Activated naive CD8-positive, alpha-beta T cell treated with anti-CD3 and anti-CD28 coated beads, Interleukin-2, amount 50 U/mL, for 24 hours (primary cell): ENCODE results near the gene ERBB4.

Experiments used
- ATAC-seq: fragments of 150-1000 bp; cut with Tn5 transposase; one replicate; pipeline ENCODE4 v1.10.0; 2021
- DNase-seq: peaks from one replicate; pipeline ENCODE4 v3.0.0; 2021
- H3K27ac Mint-ChIP-seq: one replicate; pipeline ENCODE4 v1.8.0; 2021; ENCODE audit warnings: mild to moderate bottlenecking, mixed read lengths
- H3K27me3 Mint-ChIP-seq: one replicate; pipeline ENCODE4 v1.8.0; 2021; ENCODE audit warnings: mixed read lengths
- H3K36me3 Mint-ChIP-seq: one replicate; pipeline ENCODE4 v1.8.0; 2021; ENCODE audit warnings: low read depth, mixed read lengths
- H3K4me1 Mint-ChIP-seq: one replicate; pipeline ENCODE4 v1.8.0; 2021; ENCODE audit warnings: mixed read lengths
- H3K4me3 Mint-ChIP-seq: one replicate; pipeline ENCODE4 v1.8.0; 2021; ENCODE audit warnings: mild to moderate bottlenecking, moderate library complexity, mixed read lengths
- H3K9me3 Mint-ChIP-seq: one replicate; pipeline ENCODE4 v1.8.0; 2021; ENCODE audit warnings: mixed read lengths

ERBB4 gene

GRCh38 chr2:212535996-212536816 lies 2.4 kb downstream of the ERBB4 start:
- peaks cover 4% of the 10 kb centered on the region for H3K4me1 Mint-ChIP-seq
- DNase-seq (no peak), ATAC-seq (no peak)
- no peaks in the 10 kb centered on the region for H3K9me3 Mint-ChIP-seq
- no peak overlapping the region for H3K27ac Mint-ChIP-seq
- H3K4me3 Mint-ChIP-seq, result no peak overlapping the region
- H3K36me3 Mint-ChIP-seq, result no peaks in the 10 kb centered on the region
- H3K27me3 Mint-ChIP-seq, result peaks cover 51% of the 10 kb centered on the region

GRCh38 chr2:212534336-212534735 lies 4.3 kb downstream of the ERBB4 start:
- DNase-seq, result no peak
- H3K27me3 Mint-ChIP-seq, result peaks cover 38% of the 10 kb centered on the region
- no peak for ATAC-seq
- no peak overlapping the region for H3K27ac Mint-ChIP-seq
- no peak overlapping the region for H3K4me3 Mint-ChIP-seq
- H3K36me3 Mint-ChIP-seq, result no peaks in the 10 kb centered on the region
- H3K9me3 Mint-ChIP-seq, result no peaks in the 10 kb centered on the region
- H3K4me1 Mint-ChIP-seq, result peaks cover 4% of the 10 kb centered on the region

- DNase-seq, result no peak
- Mint-ChIP-seq H3K27me3 (peaks cover 25% of the 10 kb centered on the region), H3K4me1 (no peaks in the 10 kb centered on the region), H3K27ac (no peak overlapping the region), H3K36me3 (no peaks in the 10 kb centered on the region), H3K4me3 (no peak overlapping the region), H3K9me3 (no peaks in the 10 kb centered on the region)
- no peak for ATAC-seq
These were observed 6.0 kb downstream of the ERBB4 start for GRCh38 chr2:212532585-212532984.

GRCh38 chr2:212532087-212532486 lies 6.5 kb downstream of the ERBB4 start:
- ATAC-seq (no peak), DNase-seq (no peak)
- no peaks in the 10 kb centered on the region for H3K36me3 Mint-ChIP-seq
- no peaks in the 10 kb centered on the region for H3K4me1 Mint-ChIP-seq
- no peaks in the 10 kb centered on the region for H3K9me3 Mint-ChIP-seq
- peaks cover 20% of the 10 kb centered on the region for H3K27me3 Mint-ChIP-seq
- no peak overlapping the region for H3K27ac Mint-ChIP-seq
- no peak overlapping the region for H3K4me3 Mint-ChIP-seq

GRCh38 chr2:212531499-212531898 lies 7.1 kb downstream of the ERBB4 start:
- H3K27me3 Mint-ChIP-seq, result peaks cover 15% of the 10 kb centered on the region
- no peak overlapping the region for H3K27ac Mint-ChIP-seq
- no peaks in the 10 kb centered on the region for H3K4me1 Mint-ChIP-seq
- ATAC-seq (no peak), DNase-seq (no peak)
- no peaks in the 10 kb centered on the region for H3K9me3 Mint-ChIP-seq
- no peaks in the 10 kb centered on the region for H3K36me3 Mint-ChIP-seq
- no peak overlapping the region for H3K4me3 Mint-ChIP-seq

GRCh38 chr2:212530991-212531390 lies 7.6 kb downstream of the ERBB4 start:
- DNase-seq (no peak), ATAC-seq (no peak)
- Mint-ChIP-seq H3K4me3 (no peak overlapping the region), H3K4me1 (no peaks in the 10 kb centered on the region), H3K36me3 (no peaks in the 10 kb centered on the region), H3K27me3 (peaks cover 10% of the 10 kb centered on the region), H3K27ac (peak overlapping the region; percentile 2), H3K9me3 (no peaks in the 10 kb centered on the region)

GRCh38 chr2:212530373-212530772 lies 8.2 kb downstream of the ERBB4 start:
- H3K36me3 Mint-ChIP-seq, result no peaks in the 10 kb centered on the region
- no peaks in the 10 kb centered on the region for H3K9me3 Mint-ChIP-seq
- H3K27ac Mint-ChIP-seq, result no peak overlapping the region
- ATAC-seq (no peak), DNase-seq (no peak)
- no peak overlapping the region for H3K4me3 Mint-ChIP-seq
- peaks cover 6% of the 10 kb centered on the region for H3K27me3 Mint-ChIP-seq
- no peaks in the 10 kb centered on the region for H3K4me1 Mint-ChIP-seq

- ATAC-seq (no peak), DNase-seq (no peak)
- H3K9me3 Mint-ChIP-seq, result no peaks in the 10 kb centered on the region
- H3K36me3 Mint-ChIP-seq, result no peaks in the 10 kb centered on the region
- H3K27ac Mint-ChIP-seq, result no peak overlapping the region
- H3K27me3 Mint-ChIP-seq, result no peaks in the 10 kb centered on the region
- no peak overlapping the region for H3K4me3 Mint-ChIP-seq
- no peaks in the 10 kb centered on the region for H3K4me1 Mint-ChIP-seq
These were observed 10.3 kb downstream of the ERBB4 start for GRCh38 chr2:212528106-212528856.

GRCh38 chr2:212526059-212526458 lies 12.5 kb downstream of the ERBB4 start:
- no peaks in the 10 kb centered on the region for H3K27me3 Mint-ChIP-seq
- ATAC-seq, result no peak
- no peak for DNase-seq
- no peak overlapping the region for H3K27ac Mint-ChIP-seq
- H3K4me3 Mint-ChIP-seq, result no peak overlapping the region
- no peaks in the 10 kb centered on the region for H3K36me3 Mint-ChIP-seq
- no peaks in the 10 kb centered on the region for H3K4me1 Mint-ChIP-seq
- no peaks in the 10 kb centered on the region for H3K9me3 Mint-ChIP-seq

GRCh38 chr2:212523756-212524155 lies 14.8 kb downstream of the ERBB4 start:
- H3K9me3 Mint-ChIP-seq, result no peaks in the 10 kb centered on the region
- DNase-seq, result no peak
- no peak overlapping the region for H3K27ac Mint-ChIP-seq
- H3K36me3 Mint-ChIP-seq, result no peaks in the 10 kb centered on the region
- peaks cover 2% of the 10 kb centered on the region for H3K27me3 Mint-ChIP-seq
- no peak overlapping the region for H3K4me3 Mint-ChIP-seq
- no peak for ATAC-seq
- no peaks in the 10 kb centered on the region for H3K4me1 Mint-ChIP-seq

GRCh38 chr2:212520340-212520739 lies 18.3 kb downstream of the ERBB4 start:
- Mint-ChIP-seq H3K36me3 (no peaks in the 10 kb centered on the region), H3K9me3 (no peaks in the 10 kb centered on the region), H3K4me3 (no peak overlapping the region), H3K4me1 (no peaks in the 10 kb centered on the region), H3K27me3 (peaks cover 2% of the 10 kb centered on the region), H3K27ac (no peak overlapping the region)
- no peak for ATAC-seq
- no peak for DNase-seq

GRCh38 chr2:212517693-212518092 lies 20.9 kb downstream of the ERBB4 start:
- Mint-ChIP-seq H3K4me3 (no peak overlapping the region), H3K36me3 (no peaks in the 10 kb centered on the region), H3K27ac (no peak overlapping the region), H3K4me1 (no peaks in the 10 kb centered on the region), H3K27me3 (peaks cover 2% of the 10 kb centered on the region), H3K9me3 (no peaks in the 10 kb centered on the region)
- DNase-seq (no peak), ATAC-seq (no peak)

- H3K36me3 Mint-ChIP-seq, result no peaks in the 10 kb centered on the region
- no peaks in the 10 kb centered on the region for H3K27me3 Mint-ChIP-seq
- no peak overlapping the region for H3K4me3 Mint-ChIP-seq
- no peak for DNase-seq
- H3K4me1 Mint-ChIP-seq, result no peaks in the 10 kb centered on the region
- no peak overlapping the region for H3K27ac Mint-ChIP-seq
- no peaks in the 10 kb centered on the region for H3K9me3 Mint-ChIP-seq
- ATAC-seq, result no peak
These were observed 33.0 kb downstream of the ERBB4 start for GRCh38 chr2:212505586-212505985.

GRCh38 chr2:212495046-212495445 lies 43.6 kb downstream of the ERBB4 start:
- Mint-ChIP-seq H3K36me3 (no peaks in the 10 kb centered on the region), H3K4me1 (no peaks in the 10 kb centered on the region), H3K4me3 (no peak overlapping the region), H3K9me3 (no peaks in the 10 kb centered on the region), H3K27me3 (no peaks in the 10 kb centered on the region), H3K27ac (no peak overlapping the region)
- ATAC-seq (no peak), DNase-seq (no peak)

- Mint-ChIP-seq H3K4me3 (no peak overlapping the region), H3K4me1 (no peaks in the 10 kb centered on the region), H3K36me3 (no peaks in the 10 kb centered on the region), H3K9me3 (no peaks in the 10 kb centered on the region), H3K27ac (no peak overlapping the region), H3K27me3 (no peaks in the 10 kb centered on the region)
- DNase-seq, result no peak
- no peak for ATAC-seq
These were observed 44.1 kb downstream of the ERBB4 start for GRCh38 chr2:212494418-212495020.
